PC-3 (cell line): Measurements from ENCODE around the gene LIN52. TPM values are rescaled to one million over a fixed set of nuclear protein-coding genes. Genes with fewer than 3 reads are reported as not detected.

Experiments
- ATAC-seq: fragments of 200-7000 bp; cut with Tn5 transposase; 2 replicates; pipeline ENCODE4 v1.9.1; 2020; ENCODE audit warnings: mild to moderate bottlenecking, moderate library complexity
- BruUV-seq: library from RNA; stranded (reverse); fragments of 400-500 nt; replicated peaks from 2 replicates; lab custom pipeline; 2021; lab: Mats Ljungman, UMichigan
- CTCF ChIA-PET: fragments of 300-600 bp; sonication (Branson Sonifier 250); formaldehyde crosslinking; loops from one replicate; lab custom pipeline; 2022; ENCODE audit warnings: antibody characterized with exemption; lab: Charles Lee
- POLR2A ChIA-PET: fragments of 300-600 bp; sonication (Branson Sonifier 250); formaldehyde crosslinking; loops from one replicate; lab custom pipeline; 2022; ENCODE audit warnings: antibody characterized with exemption; ENCODE audit not compliant: unreplicated experiment; lab: Charles Lee
- DNase-seq: peaks from one replicate; pipeline ENCODE4 v3.0.0-alpha.2; 2015
- H2AFZ ChIP-seq: fragments of 300-600 bp; sonication (generic); 2 replicates; pipeline ENCODE4 v1.6.0; 2016; ENCODE audit warnings: antibody characterized with exemption, low read length
- H3F3A ChIP-seq: fragments of 300-600 bp; sonication (generic); one replicate; pipeline ENCODE4 v1.6.0; 2017; ENCODE audit warnings: antibody characterized with exemption, low read length, control low read depth, mild to moderate bottlenecking; ENCODE audit not compliant: unreplicated experiment
- H3K27ac ChIP-seq: fragments of 300-600 bp; sonication (generic); 2 replicates; pipeline ENCODE4 v1.5.1; 2016; ENCODE audit warnings: mild to moderate bottlenecking, low read length
- H3K27me3 ChIP-seq: fragments of 300-600 bp; sonication (generic); 2 replicates; pipeline ENCODE4 v1.6.1; 2016; ENCODE audit warnings: low read length, mixed read lengths
- H3K36me3 ChIP-seq: fragments of 300-600 bp; sonication (generic); 2 replicates; pipeline ENCODE4 v1.6.1; 2016; ENCODE audit warnings: low read depth, mixed run types, low read length, mixed read lengths
- H3K4me1 ChIP-seq: fragments of 300-600 bp; sonication (generic); 2 replicates; pipeline ENCODE4 v1.5.1; 2016; ENCODE audit warnings: low read length; ENCODE audit not compliant: insufficient read depth
- H3K4me2 ChIP-seq: fragments of 300-600 bp; sonication (generic); 2 replicates; pipeline ENCODE4 v1.6.0; 2016; ENCODE audit warnings: low read length
- H3K4me3 ChIP-seq: fragments of 300-600 bp; sonication (generic); 2 replicates; pipeline ENCODE4 v1.5.1; 2016; ENCODE audit warnings: mild to moderate bottlenecking, low read length, mixed read lengths
- H3K79me2 ChIP-seq: fragments of 300-600 bp; sonication (generic); 2 replicates; pipeline ENCODE4 v1.6.1; 2017; ENCODE audit warnings: low read length, mixed read lengths
- H3K9ac ChIP-seq: fragments of 300-600 bp; sonication (generic); 2 replicates; pipeline ENCODE4 v1.6.0; 2016; ENCODE audit warnings: mild to moderate bottlenecking, low read length
- H3K9me2 ChIP-seq: fragments of 300-600 bp; sonication (generic); replicated peaks from 2 replicates; pipeline ENCODE4 v1.6.1; 2016; ENCODE audit warnings: mixed run types, low read length, mixed read lengths
- H3K9me3 ChIP-seq: fragments of 300-600 bp; sonication (generic); 2 replicates; pipeline ENCODE4 v1.6.1; 2016; ENCODE audit warnings: low read length, mixed read lengths
- H4K20me1 ChIP-seq: fragments of 300-600 bp; sonication (generic); 2 replicates; pipeline ENCODE4 v1.6.1; 2016; ENCODE audit warnings: low read length, mixed read lengths
- CTCF ChIP-seq: fragments of 300-600 bp; sonication (generic); conservative IDR thresholded peaks from 2 replicates; pipeline ENCODE4 v1.5.1; 2017; ENCODE audit warnings: antibody characterized with exemption, low read depth, mild to moderate bottlenecking, low read length
- EZH2 ChIP-seq: fragments of 300-600 bp; sonication (generic); IDR thresholded peaks from one replicate; pipeline ENCODE4 v1.6.1; 2017; ENCODE audit warnings: antibody characterized with exemption, mild to moderate bottlenecking, low read length; ENCODE audit not compliant: unreplicated experiment
- EZH2phosphoT487 ChIP-seq: fragments of 300-600 bp; sonication (generic); IDR thresholded peaks from 2 replicates; pipeline ENCODE4 v1.6.1; 2018; ENCODE audit warnings: mild to moderate bottlenecking, antibody characterized with exemption, low read length, borderline replicate concordance
- intact Hi-C: fragments of 100-400 bp; cut with micrococcal nuclease; formaldehyde crosslinking; loops from 2 replicates; pipeline ENCODE4 v1.9.0; 2023
- total RNA-seq: library from RNA; depleted of rRNA; stranded (reverse); fragments of >200 nt; gene quantifications from 2 replicates; pipeline ENCODE4 v1.2.3, GENCODE V29; 2014

Gene LIN52
- total RNA-seq, 1 experiment from 2014 or later, result 8.4 TPM

GRCh38 chr14:74198441-74199234 lies 113.9 kb downstream of the LIN52 start:
- intact Hi-C loops, result no loop called here
- H3K27me3 ChIP-seq, result no peaks in the 10 kb centered on the region
- no peaks in the 10 kb centered on the region for H3K36me3 ChIP-seq
- no peak for TF ChIP-seq CTCF
- no peak for TF ChIP-seq EZH2
- no peak for TF ChIP-seq EZH2phosphoT487
- no peak for DNase-seq
- no peaks in the 10 kb centered on the region for H3K79me2 ChIP-seq
- no peak overlapping the region for H3K9ac ChIP-seq
- CTCF ChIA-PET, result no interaction called here
- H3K4me3 ChIP-seq, result no peak overlapping the region
- H3K4me1 ChIP-seq, result no peaks in the 10 kb centered on the region
- POLR2A ChIA-PET, result no interaction called here
- no peak overlapping the region for H2AFZ ChIP-seq
- no peaks in the 10 kb centered on the region for H4K20me1 ChIP-seq
- no peaks in the 10 kb centered on the region for H3F3A ChIP-seq
- BruUV-seq, result no TSS peak
- H3K27ac ChIP-seq, result no peak overlapping the region
- no peaks in the 10 kb centered on the region for H3K9me2 ChIP-seq
- no peak for ATAC-seq
- no peak overlapping the region for H3K4me2 ChIP-seq
- no peaks in the 10 kb centered on the region for H3K9me3 ChIP-seq

GRCh38 chr14:74202113-74202512 lies 117.4 kb downstream of the LIN52 start:
- no peak for DNase-seq
- intact Hi-C loops, result no loop called here
- TF ChIP-seq EZH2phosphoT487, result no peak
- TF ChIP-seq EZH2, result no peak
- no peak for TF ChIP-seq CTCF
- ChIA-PET CTCF (no interaction called here), POLR2A (no interaction called here)
- Histone ChIP-seq H3F3A (no peaks in the 10 kb centered on the region), H2AFZ (no peak overlapping the region), H3K4me3 (no peak overlapping the region), H3K9ac (no peak overlapping the region), H3K36me3 (no peaks in the 10 kb centered on the region), H4K20me1 (no peaks in the 10 kb centered on the region), H3K27me3 (no peaks in the 10 kb centered on the region), H3K79me2 (no peaks in the 10 kb centered on the region), H3K4me1 (no peaks in the 10 kb centered on the region), H3K27ac (no peak overlapping the region), H3K9me2 (no peaks in the 10 kb centered on the region), H3K9me3 (no peaks in the 10 kb centered on the region), H3K4me2 (no peak overlapping the region)
- ATAC-seq, result no peak
- no TSS peak for BruUV-seq

GRCh38 chr14:74203639-74204038 lies 118.9 kb downstream of the LIN52 start:
- ChIA-PET CTCF (no interaction called here), POLR2A (no interaction called here)
- TF ChIP-seq CTCF (no peak), EZH2 (no peak), EZH2phosphoT487 (no peak)
- Histone ChIP-seq H3K9me2 (no peaks in the 10 kb centered on the region), H3K9ac (no peak overlapping the region), H3F3A (no peaks in the 10 kb centered on the region), H3K9me3 (no peaks in the 10 kb centered on the region), H3K79me2 (no peaks in the 10 kb centered on the region), H3K4me2 (no peak overlapping the region), H4K20me1 (no peaks in the 10 kb centered on the region), H3K4me3 (no peak overlapping the region), H3K4me1 (no peaks in the 10 kb centered on the region), H3K27ac (no peak overlapping the region), H2AFZ (no peak overlapping the region), H3K27me3 (no peaks in the 10 kb centered on the region), H3K36me3 (no peaks in the 10 kb centered on the region)
- BruUV-seq, result no TSS peak
- ATAC-seq (no peak), DNase-seq (no peak)
- intact Hi-C loops, result no loop called here
